ENCODE measurements around the gene GBX2. TPM values are rescaled to one million over a fixed set of nuclear protein-coding genes. Genes with fewer than 3 reads are reported as not detected.

The GBX2 gene
- polyA plus RNA-seq, 2 donors = not detected

DNA sequence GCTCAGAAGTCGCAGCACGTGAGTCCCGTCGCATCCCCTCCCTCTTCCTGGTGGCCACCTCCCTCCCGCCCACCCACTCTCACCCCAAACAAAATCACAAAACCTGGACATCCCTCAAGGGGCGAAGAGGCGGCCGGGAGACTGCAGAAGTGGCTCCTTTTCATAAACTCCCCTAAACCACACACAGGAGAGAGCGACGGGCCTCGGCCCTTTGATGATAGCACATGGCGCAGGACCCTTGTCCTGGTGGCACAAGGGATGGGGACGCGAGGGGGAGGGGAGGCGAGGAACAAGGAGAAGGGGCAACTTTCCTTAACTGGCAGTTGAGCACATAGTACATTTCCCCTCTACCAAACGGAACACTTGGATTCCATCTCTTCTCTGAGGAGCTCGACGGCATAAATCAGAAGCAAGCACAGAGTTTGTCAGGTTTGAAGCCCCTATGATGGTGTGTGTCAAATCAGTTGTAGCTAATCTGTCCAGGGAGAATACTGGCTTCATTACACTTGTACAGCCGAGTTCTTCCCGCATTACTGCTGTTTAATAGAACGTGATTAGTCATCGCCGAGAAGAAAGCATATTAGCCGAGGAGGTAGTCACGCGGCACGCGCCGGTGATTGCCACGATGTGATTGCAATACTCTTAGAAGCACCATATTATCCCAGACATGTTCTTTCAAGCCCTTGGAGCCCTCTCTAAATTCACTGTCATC is 43.8 kb downstream of the GBX2 start:
- Histone ChIP-seq H3K4me3 (ENCODE audit: low read depth in 1 of 2, low read length in 2 of 2) (no peak overlapping the region), H3K27ac (ENCODE audit: low read depth in 2 of 2, low read length in 1 of 2) (no peak overlapping the region), H3K9me3 (ENCODE audit: control insufficient read depth in 2 of 2, insufficient read depth in 1 of 2, low read depth in 1 of 2, low read length in 1 of 2) (peaks cover 0 to 2% of the 10 kb centered on the region in 2 donors), H3K27me3 (ENCODE audit: control insufficient read depth in 1 of 2, insufficient read depth in 2 of 2, low read length in 2 of 2) (no peaks in the 10 kb centered on the region), H3K4me1 (ENCODE audit: control insufficient read depth in 2 of 2, insufficient read depth in 2 of 2, low read length in 1 of 2) (peaks cover 0 to 2% of the 10 kb centered on the region in 2 donors), H3K36me3 (ENCODE audit: control insufficient read depth in 2 of 2, insufficient read depth in 2 of 2, low read length in 1 of 2) (peaks cover 0 to 9% of the 10 kb centered on the region in 2 donors)
- WGBS, 2 donors = 94 to 95% methylated on average over 25 to 30 of the region's 30 CpGs

DNA sequence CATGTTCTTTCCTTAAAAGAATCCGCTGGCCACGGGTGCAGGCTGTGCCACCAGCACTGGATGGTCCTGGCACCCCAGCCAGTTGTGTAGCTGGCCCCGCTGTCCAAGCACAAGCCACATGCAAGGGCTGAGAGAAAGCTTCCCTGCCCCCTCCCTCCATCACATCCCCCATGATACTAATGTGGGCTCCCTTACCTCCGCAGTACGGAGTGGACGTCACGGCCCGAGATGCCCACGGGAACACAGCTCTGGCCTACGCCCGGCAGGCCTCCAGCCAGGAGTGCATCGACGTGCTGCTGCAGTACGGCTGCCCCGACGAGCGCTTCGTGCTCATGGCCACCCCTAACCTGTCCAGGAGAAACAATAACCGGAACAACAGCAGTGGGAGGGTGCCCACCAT is 44.5 kb downstream of the GBX2 start:
- Histone ChIP-seq H3K4me1 (ENCODE audit: control insufficient read depth in 2 of 2, insufficient read depth in 2 of 2, low read length in 1 of 2) (peaks cover 0 to 2% of the 10 kb centered on the region in 2 donors), H3K36me3 (ENCODE audit: control insufficient read depth in 2 of 2, insufficient read depth in 2 of 2, low read length in 1 of 2) (peaks cover 0 to 9% of the 10 kb centered on the region in 2 donors)

GRCh38 chr2:236122236-236122635 is 46.0 kb downstream of the GBX2 start:
- Histone ChIP-seq H3K27me3 (ENCODE audit: control insufficient read depth in 1 of 2, insufficient read depth in 2 of 2, low read length in 2 of 2) (no peaks in the 10 kb centered on the region), H3K36me3 (ENCODE audit: control insufficient read depth in 2 of 2, insufficient read depth in 2 of 2, low read length in 1 of 2) (peaks cover 0 to 9% of the 10 kb centered on the region in 2 donors), H3K4me3 (ENCODE audit: low read depth in 1 of 2, low read length in 2 of 2) (no peak overlapping the region), H3K4me1 (ENCODE audit: control insufficient read depth in 2 of 2, insufficient read depth in 2 of 2, low read length in 1 of 2) (peaks cover 0 to 2% of the 10 kb centered on the region in 2 donors), H3K9me3 (ENCODE audit: control insufficient read depth in 2 of 2, insufficient read depth in 1 of 2, low read depth in 1 of 2, low read length in 1 of 2) (peaks cover 0 to 2% of the 10 kb centered on the region in 2 donors), H3K27ac (ENCODE audit: low read depth in 2 of 2, low read length in 1 of 2) (no peak overlapping the region)
- WGBS, 2 donors = 85 to 87% methylated on average over 3 of the region's 3 CpGs

More for the DNA sequence above, 44.5 kb downstream of the GBX2 start:
- H3K27me3 ChIP-seq (ENCODE audit: control insufficient read depth in 1 of 2, insufficient read depth in 2 of 2, low read length in 2 of 2) = no peaks in the 10 kb centered on the region
- peaks cover 0 to 2% of the 10 kb centered on the region in 2 donors for H3K9me3 ChIP-seq (ENCODE audit: control insufficient read depth in 2 of 2, insufficient read depth in 1 of 2, low read depth in 1 of 2, low read length in 1 of 2)
- 95 to 97% methylated on average over 19 of the region's 19 CpGs for WGBS, 2 donors
- H3K27ac ChIP-seq (ENCODE audit: low read depth in 2 of 2, low read length in 1 of 2) = no peak overlapping the region
- H3K4me3 ChIP-seq (ENCODE audit: low read depth in 1 of 2, low read length in 2 of 2) = no peak overlapping the region

DNA sequence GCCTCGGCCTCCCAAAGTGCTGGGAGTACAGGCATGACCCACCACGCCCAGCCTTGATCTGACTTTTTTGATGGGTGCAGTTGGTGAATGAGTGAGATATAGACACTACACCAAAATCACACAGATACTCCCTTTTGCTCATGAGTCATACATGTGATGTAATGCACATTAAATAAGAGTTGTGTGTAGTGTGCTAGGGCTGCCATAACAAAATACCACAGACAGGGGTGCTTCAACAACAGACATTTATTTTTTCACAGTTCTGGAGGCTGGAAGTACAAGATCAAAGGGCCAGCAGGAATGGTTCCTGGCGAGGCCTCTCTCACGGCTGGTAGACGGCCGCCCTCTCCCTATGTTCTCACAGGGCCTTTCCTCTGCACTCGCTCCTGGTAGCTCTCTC is 46.6 kb downstream of the GBX2 start:
- Histone ChIP-seq H3K4me3 (ENCODE audit: low read depth in 1 of 2, low read length in 2 of 2) (no peak overlapping the region), H3K36me3 (ENCODE audit: control insufficient read depth in 2 of 2, insufficient read depth in 2 of 2, low read length in 1 of 2) (peaks cover 0 to 9% of the 10 kb centered on the region in 2 donors), H3K4me1 (ENCODE audit: control insufficient read depth in 2 of 2, insufficient read depth in 2 of 2, low read length in 1 of 2) (peaks cover 0 to 2% of the 10 kb centered on the region in 2 donors), H3K9me3 (ENCODE audit: control insufficient read depth in 2 of 2, insufficient read depth in 1 of 2, low read depth in 1 of 2, low read length in 1 of 2) (peaks cover 0 to 2% of the 10 kb centered on the region in 2 donors), H3K27me3 (ENCODE audit: control insufficient read depth in 1 of 2, insufficient read depth in 2 of 2, low read length in 2 of 2) (no peaks in the 10 kb centered on the region), H3K27ac (ENCODE audit: low read depth in 2 of 2, low read length in 1 of 2) (no peak overlapping the region)
- WGBS, 2 donors = 95% methylated on average over 7 of the region's 7 CpGs

GRCh38 chr2:236120829-236121228 is 47.4 kb downstream of the GBX2 start:
- WGBS, 2 donors = 76 to 80% methylated on average over 5 of the region's 5 CpGs
- H3K9me3 ChIP-seq (ENCODE audit: control insufficient read depth in 2 of 2, insufficient read depth in 1 of 2, low read depth in 1 of 2, low read length in 1 of 2) = peaks cover 0 to 2% of the 10 kb centered on the region in 2 donors
- peaks cover 0 to 9% of the 10 kb centered on the region in 2 donors for H3K36me3 ChIP-seq (ENCODE audit: control insufficient read depth in 2 of 2, insufficient read depth in 2 of 2, low read length in 1 of 2)
- no peak overlapping the region for H3K4me3 ChIP-seq (ENCODE audit: low read depth in 1 of 2, low read length in 2 of 2)
- H3K4me1 ChIP-seq (ENCODE audit: control insufficient read depth in 2 of 2, insufficient read depth in 2 of 2, low read length in 1 of 2) = peaks cover 0 to 2% of the 10 kb centered on the region in 2 donors
- no peak overlapping the region for H3K27ac ChIP-seq (ENCODE audit: low read depth in 2 of 2, low read length in 1 of 2)
- no peaks in the 10 kb centered on the region for H3K27me3 ChIP-seq (ENCODE audit: control insufficient read depth in 1 of 2, insufficient read depth in 2 of 2, low read length in 2 of 2)

GRCh38 chr2:236120141-236120601 is 48.0 kb downstream of the GBX2 start:
- Histone ChIP-seq H3K4me1 (ENCODE audit: control insufficient read depth in 2 of 2, insufficient read depth in 2 of 2, low read length in 1 of 2) (peaks cover 0 to 2% of the 10 kb centered on the region in 2 donors), H3K27me3 (ENCODE audit: control insufficient read depth in 1 of 2, insufficient read depth in 2 of 2, low read length in 2 of 2) (no peaks in the 10 kb centered on the region), H3K9me3 (ENCODE audit: control insufficient read depth in 2 of 2, insufficient read depth in 1 of 2, low read depth in 1 of 2, low read length in 1 of 2) (peaks cover 0 to 2% of the 10 kb centered on the region in 2 donors), H3K36me3 (ENCODE audit: control insufficient read depth in 2 of 2, insufficient read depth in 2 of 2, low read length in 1 of 2) (peaks cover 0 to 9% of the 10 kb centered on the region in 2 donors), H3K27ac (ENCODE audit: low read depth in 2 of 2, low read length in 1 of 2) (no peak overlapping the region), H3K4me3 (ENCODE audit: low read depth in 1 of 2, low read length in 2 of 2) (no peak overlapping the region)
- 81 to 84% methylated on average over 29 of the region's 29 CpGs for whole genome bisulfite sequencing, 2 donors

DNA sequence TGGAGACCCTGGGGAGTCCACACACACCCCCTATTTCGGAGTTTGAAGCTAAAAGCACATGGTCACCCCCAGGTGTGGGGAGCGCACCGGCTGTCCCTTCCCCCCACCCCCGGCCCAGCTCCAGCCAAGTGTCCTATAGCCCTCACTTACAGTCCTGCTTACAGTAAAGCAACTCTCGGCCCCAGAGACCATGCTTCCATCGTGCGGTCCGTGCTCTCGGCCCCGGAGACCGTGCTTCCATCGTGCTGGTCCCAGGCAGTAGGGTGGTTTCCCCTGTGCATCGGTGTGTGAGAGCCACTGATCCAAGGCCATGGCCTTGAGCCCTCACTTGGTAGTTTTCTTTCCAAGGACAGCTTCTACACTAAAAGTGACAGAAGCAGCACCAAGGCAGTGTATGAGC is 48.7 kb downstream of the GBX2 start:
- peaks cover 0 to 2% of the 10 kb centered on the region in 2 donors for H3K9me3 ChIP-seq (ENCODE audit: control insufficient read depth in 2 of 2, insufficient read depth in 1 of 2, low read depth in 1 of 2, low read length in 1 of 2)
- H3K27me3 ChIP-seq (ENCODE audit: control insufficient read depth in 1 of 2, insufficient read depth in 2 of 2, low read length in 2 of 2) = no peaks in the 10 kb centered on the region
- H3K27ac ChIP-seq (ENCODE audit: low read depth in 2 of 2, low read length in 1 of 2) = no peak overlapping the region
- H3K36me3 ChIP-seq (ENCODE audit: control insufficient read depth in 2 of 2, insufficient read depth in 2 of 2, low read length in 1 of 2) = peaks cover 0 to 7% of the 10 kb centered on the region in 2 donors
- peaks cover 0 to 2% of the 10 kb centered on the region in 2 donors for H3K4me1 ChIP-seq (ENCODE audit: control insufficient read depth in 2 of 2, insufficient read depth in 2 of 2, low read length in 1 of 2)
- H3K4me3 ChIP-seq (ENCODE audit: low read depth in 1 of 2, low read length in 2 of 2) = no peak overlapping the region
- 87 to 88% methylated on average over 13 of the region's 13 CpGs for WGBS, 2 donors

DNA sequence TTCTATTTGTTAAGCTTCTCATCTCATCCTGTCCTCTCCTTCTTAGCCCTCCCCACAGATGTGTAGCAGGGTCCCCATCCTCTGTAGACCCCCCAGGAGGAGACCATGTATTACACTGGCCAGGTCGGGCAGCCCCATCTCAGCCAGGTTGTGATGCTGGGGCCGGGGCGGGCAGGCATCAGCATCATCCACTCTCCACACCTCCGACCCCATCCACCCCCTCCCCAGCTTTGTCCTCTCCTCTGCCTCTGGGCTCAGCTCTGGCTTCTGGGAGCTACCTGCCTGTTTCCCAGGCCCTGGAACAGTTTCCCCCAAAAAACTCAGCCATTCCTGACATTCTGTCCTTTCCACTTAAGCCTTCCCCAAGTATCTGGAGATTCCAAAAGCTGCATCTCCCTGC is 49.2 kb downstream of the GBX2 start:
- Histone ChIP-seq H3K4me1 (ENCODE audit: control insufficient read depth in 2 of 2, insufficient read depth in 2 of 2, low read length in 1 of 2) (peaks cover 0 to 2% of the 10 kb centered on the region in 2 donors), H3K36me3 (ENCODE audit: control insufficient read depth in 2 of 2, insufficient read depth in 2 of 2, low read length in 1 of 2) (peaks cover 0 to 4% of the 10 kb centered on the region in 2 donors), H3K9me3 (ENCODE audit: control insufficient read depth in 2 of 2, insufficient read depth in 1 of 2, low read depth in 1 of 2, low read length in 1 of 2) (peaks cover 0 to 2% of the 10 kb centered on the region in 2 donors), H3K27ac (ENCODE audit: low read depth in 2 of 2, low read length in 1 of 2) (no peak overlapping the region), H3K27me3 (ENCODE audit: control insufficient read depth in 1 of 2, insufficient read depth in 2 of 2, low read length in 2 of 2) (no peaks in the 10 kb centered on the region), H3K4me3 (ENCODE audit: low read depth in 1 of 2, low read length in 2 of 2) (no peak overlapping the region)
- WGBS, 2 donors = 80 to 91% methylated on average over 4 of the region's 4 CpGs

DNA sequence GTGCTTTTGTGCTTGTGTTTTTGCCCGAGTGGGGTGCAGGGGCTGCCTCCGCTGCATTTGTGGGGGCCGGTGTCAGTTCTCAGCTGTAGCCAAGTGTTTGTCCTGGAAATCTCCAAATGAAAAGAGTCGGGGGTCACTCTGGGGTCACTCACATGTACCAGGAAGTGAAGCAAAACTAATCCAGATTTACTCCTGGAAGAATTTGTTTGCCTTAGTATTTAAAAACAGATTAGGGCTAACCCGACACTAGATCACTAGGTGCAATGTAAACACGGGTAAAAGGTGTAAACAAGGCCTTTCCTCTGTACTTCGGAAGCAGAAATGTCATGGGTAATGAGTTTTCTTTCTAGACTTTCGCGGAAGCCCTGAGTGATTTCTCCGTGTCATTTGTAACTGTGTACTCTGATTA is 50.3 kb downstream of the GBX2 start:
- WGBS, 2 donors = 59 to 65% methylated on average over 10 of the region's 10 CpGs
- H3K4me1 ChIP-seq (ENCODE audit: control insufficient read depth in 2 of 2, insufficient read depth in 2 of 2, low read length in 1 of 2) = peaks cover 0 to 2% of the 10 kb centered on the region in 2 donors
- no peak overlapping the region for H3K27ac ChIP-seq (ENCODE audit: low read depth in 2 of 2, low read length in 1 of 2)
- H3K9me3 ChIP-seq (ENCODE audit: control insufficient read depth in 2 of 2, insufficient read depth in 1 of 2, low read depth in 1 of 2, low read length in 1 of 2) = peaks cover 0 to 2% of the 10 kb centered on the region in 2 donors
- H3K4me3 ChIP-seq (ENCODE audit: low read depth in 1 of 2, low read length in 2 of 2) = no peak overlapping the region
- H3K27me3 ChIP-seq (ENCODE audit: control insufficient read depth in 1 of 2, insufficient read depth in 2 of 2, low read length in 2 of 2) = no peaks in the 10 kb centered on the region
- H3K36me3 ChIP-seq (ENCODE audit: control insufficient read depth in 2 of 2, insufficient read depth in 2 of 2, low read length in 1 of 2) = peaks cover 0 to 4% of the 10 kb centered on the region in 2 donors

DNA sequence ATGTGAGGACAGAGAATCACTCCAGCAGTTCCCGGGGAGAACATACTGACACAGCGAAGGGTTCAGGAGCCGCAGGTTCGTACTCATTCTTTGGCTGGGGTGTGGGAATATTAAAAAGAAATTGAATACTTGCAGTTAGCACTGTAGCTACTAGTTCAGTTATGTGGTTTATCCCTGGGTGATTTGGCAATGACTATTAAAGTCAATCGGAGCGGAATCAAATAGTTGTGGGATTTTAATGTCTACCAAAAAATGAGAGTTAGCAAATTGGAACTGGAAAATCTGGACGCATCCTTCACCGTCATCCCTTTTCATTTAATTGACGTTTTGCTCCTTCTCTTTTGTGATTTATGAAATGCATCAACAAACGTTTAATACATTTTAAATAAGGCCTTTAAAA is 50.8 kb downstream of the GBX2 start:
- 80 to 84% methylated on average over 10 of the region's 10 CpGs for WGBS, 2 donors
- H3K4me3 ChIP-seq (ENCODE audit: low read depth in 1 of 2, low read length in 2 of 2) = no peak overlapping the region
- peaks cover 0 to 4% of the 10 kb centered on the region in 2 donors for H3K36me3 ChIP-seq (ENCODE audit: control insufficient read depth in 2 of 2, insufficient read depth in 2 of 2, low read length in 1 of 2)
- no peak overlapping the region for H3K27ac ChIP-seq (ENCODE audit: low read depth in 2 of 2, low read length in 1 of 2)
- peaks cover 0 to 2% of the 10 kb centered on the region in 2 donors for H3K9me3 ChIP-seq (ENCODE audit: control insufficient read depth in 2 of 2, insufficient read depth in 1 of 2, low read depth in 1 of 2, low read length in 1 of 2)
- H3K4me1 ChIP-seq (ENCODE audit: control insufficient read depth in 2 of 2, insufficient read depth in 2 of 2, low read length in 1 of 2) = peaks cover 0 to 2% of the 10 kb centered on the region in 2 donors
- H3K27me3 ChIP-seq (ENCODE audit: control insufficient read depth in 1 of 2, insufficient read depth in 2 of 2, low read length in 2 of 2) = no peaks in the 10 kb centered on the region
